ENCODE measurements around the gene KHDC3L. TPM values are rescaled to one million over a fixed set of nuclear protein-coding genes. Genes with fewer than 3 reads are reported as not detected.

Gene KHDC3L
- not detected in 2 replicates for total RNA-seq

GRCh38 chr6:73362358-73362757 lies at the start of gene KHDC3L:
KHDC3L (plus strand) TSS chr6:73362658; CDS start chr6:73362730, 72 bp downstream.

GRCh38 chr6:73353636-73354593 lies 8.5 kb upstream of the KHDC3L start, which contains the start of gene DPPA5:
DPPA5 (minus strand) TSS chr6:73354276; CDS start chr6:73354225, 51 bp downstream.

DNA sequence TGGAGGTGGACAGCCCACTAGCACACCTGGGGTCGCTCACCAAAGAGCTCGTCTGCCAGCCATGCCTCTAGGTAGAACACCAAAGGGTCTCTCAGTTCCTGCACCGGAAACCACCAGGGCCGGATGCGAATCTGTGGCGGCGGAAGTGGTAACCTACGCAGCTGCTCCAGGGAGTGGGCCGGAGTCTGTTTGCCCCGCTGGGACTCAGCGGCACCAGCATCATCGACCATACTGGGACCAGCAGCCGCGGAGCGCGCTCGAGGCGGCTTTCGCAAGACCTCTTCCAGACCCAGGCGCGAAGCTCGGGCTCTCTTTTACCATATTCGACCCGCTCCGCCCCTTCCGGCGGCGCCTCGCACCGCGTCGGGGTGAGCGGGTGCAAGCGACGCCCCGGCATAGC lies 7.1 kb downstream of the KHDC3L start, which contains the start of gene OOEP:
TSS of gene OOEP (minus strand) at position 335 of the 400 bp plus-strand sequence. CDS start at position 230, 105 bp downstream.

GRCh38 chr6:73394577-73395354 lies 32.3 kb downstream of the KHDC3L start, which contains the start of gene DDX43:
DDX43 (plus strand) TSS chr6:73394828; CDS start chr6:73394906, 78 bp downstream.

Other genes starting within 250 kb of the KHDC3L start
- gene KHDC1L, start 137.2 kb upstream of the KHDC3L start, total RNA-seq = not detected in 2 replicates
- 4.6 and 6.0 TPM in 2 replicates for gene KHDC1, start 99.5 kb upstream of the KHDC3L start, total RNA-seq
- gene DPPA5, start 8.4 kb upstream of the KHDC3L start, total RNA-seq = not detected in 2 replicates
- gene OOEP, start 7.2 kb downstream of the KHDC3L start, total RNA-seq = not detected in 2 replicates
- gene DDX43, start 32.2 kb downstream of the KHDC3L start, total RNA-seq = 0.32 TPM in 1 of 2 replicates, not detected in the other
- gene CGAS, start 89.6 kb downstream of the KHDC3L start, total RNA-seq = 1.5 and 3.2 TPM in 2 replicates
- 24.3 and 40.2 TPM in 2 replicates for gene MTO1, start 99.1 kb downstream of the KHDC3L start, total RNA-seq
- gene EEF1A1, start 158.4 kb downstream of the KHDC3L start, total RNA-seq = 22,843 and 44,384 TPM in 2 replicates